WTC11 (cell line): Measurements from ENCODE around the gene RNF44. TPM values are rescaled to one million over a fixed set of nuclear protein-coding genes. Genes with fewer than 3 reads are reported as not detected.
A peak's percentile ranks its signal among the peaks of the same experiment; 100 is the strongest.

Source experiments
- ATAC-seq: fragments of 200-7000 bp; cut with Tn5 transposase; 2 replicates; pipeline ENCODE4 v1.10.0; 2021; ENCODE audit warnings: mild to moderate bottlenecking, moderate library complexity
- CTCF ChIA-PET: fragments of 300-600 bp; sonication (Branson Sonifier 250); formaldehyde crosslinking; loops from one replicate; lab custom pipeline; 2021; ENCODE audit warnings: antibody characterized with exemption; lab: Charles Lee
- POLR2A ChIA-PET: fragments of 350-600 bp; sonication (Branson Sonifier 250); formaldehyde crosslinking; loops from one replicate; lab custom pipeline; 2021; ENCODE audit warnings: antibody characterized with exemption; lab: Charles Lee
- DNase-seq: peaks from one replicate; pipeline ENCODE4 v3.0.0; 2021; ENCODE audit warnings: low spot score
- H3K27ac Mint-ChIP-seq: 2 replicates; pipeline ENCODE4 v1.8.0; 2021; ENCODE audit warnings: mixed read lengths
- H3K27me3 Mint-ChIP-seq: 2 replicates; pipeline ENCODE4 v1.8.0; 2021; ENCODE audit warnings: low read depth, mild to moderate bottlenecking, moderate library complexity, mixed read lengths
- H3K36me3 Mint-ChIP-seq: 2 replicates; pipeline ENCODE4 v1.8.0; 2021; ENCODE audit warnings: mixed read lengths
- H3K4me1 Mint-ChIP-seq: 2 replicates; pipeline ENCODE4 v1.8.0; 2022; ENCODE audit warnings: mixed read lengths
- H3K4me3 Mint-ChIP-seq: 2 replicates; pipeline ENCODE4 v1.8.0; 2021; ENCODE audit warnings: mild to moderate bottlenecking, moderate library complexity, mixed read lengths
- H3K9me3 Mint-ChIP-seq: 2 replicates; pipeline ENCODE4 v1.8.0; 2021; ENCODE audit warnings: mixed read lengths
- ARID4B ChIP-seq: sonication (generic); formaldehyde crosslinking; IDR thresholded peaks from 2 replicates; pipeline ENCODE4 v1.8.0; 2023; ENCODE audit warnings: missing genetic modification reagents, mild to moderate bottlenecking, borderline replicate concordance
- E2F5 ChIP-seq: sonication (generic); formaldehyde crosslinking; IDR thresholded peaks from 2 replicates; pipeline ENCODE4 v1.8.1; 2022; ENCODE audit warnings: mild to moderate bottlenecking, moderate library complexity, missing genetic modification reagents
- ESRRA ChIP-seq: sonication (generic); formaldehyde crosslinking; IDR thresholded peaks from 2 replicates; pipeline ENCODE4 v1.8.1; 2022; ENCODE audit warnings: mild to moderate bottlenecking, missing genetic modification reagents, borderline replicate concordance
- FOXK1 ChIP-seq: sonication (generic); formaldehyde crosslinking; IDR thresholded peaks from 2 replicates; pipeline ENCODE4 v1.8.0; 2022; ENCODE audit warnings: mild to moderate bottlenecking, moderate library complexity, missing genetic modification reagents
- MXD4 ChIP-seq: fragments of 250-450 bp; sonication (Bioruptor Pico); IDR thresholded peaks from 2 replicates; pipeline ENCODE4 v1.8.0; 2021; ENCODE audit warnings: mild to moderate bottlenecking, moderate library complexity, borderline replicate concordance
- PRRX2 ChIP-seq: fragments of 250-450 bp; sonication (Bioruptor Pico); IDR thresholded peaks from 2 replicates; pipeline ENCODE4 v1.8.0; 2021; ENCODE audit warnings: mild to moderate bottlenecking
- SOX15 ChIP-seq: fragments of 250-450 bp; sonication (Bioruptor Pico); IDR thresholded peaks from 2 replicates; pipeline ENCODE4 v1.9.0; 2021; ENCODE audit warnings: mild to moderate bottlenecking
- TP53 ChIP-seq: sonication (generic); formaldehyde crosslinking; IDR thresholded peaks from 2 replicates; pipeline ENCODE4 v1.8.1; 2023; ENCODE audit warnings: mild to moderate bottlenecking, missing genetic modification reagents
- ZBTB43 ChIP-seq: sonication (generic); formaldehyde crosslinking; IDR thresholded peaks from 2 replicates; pipeline ENCODE4 v1.8.1; 2023; ENCODE audit warnings: mild to moderate bottlenecking, missing genetic modification reagents
- total RNA-seq: library from RNA; stranded (reverse); gene quantifications from 3 replicates; pipeline ENCODE4 v1.2.3, GENCODE V29; 2021
- TF ChIP-seq, protein P1 (sequence below): sonication (generic); formaldehyde crosslinking; conservative IDR thresholded peaks from 2 replicates; pipeline ENCODE4 v1.8.1; 2023; ENCODE audit warnings: mild to moderate bottlenecking, low read depth, missing genetic modification reagents, moderate library complexity
- TF ChIP-seq, protein P2 (sequence below): sonication (generic); formaldehyde crosslinking; IDR thresholded peaks from 2 replicates; pipeline ENCODE4 v1.8.0; 2022; ENCODE audit warnings: mild to moderate bottlenecking, missing genetic modification reagents
- TF ChIP-seq, protein P3 (sequence below): sonication (generic); formaldehyde crosslinking; IDR thresholded peaks from 2 replicates; pipeline ENCODE4 v1.8.1; 2023; ENCODE audit warnings: mild to moderate bottlenecking, moderate library complexity, missing genetic modification reagents

RNF44 gene
- total RNA-seq, 1 experiment from 2014 or later: 233 TPM

DNA sequence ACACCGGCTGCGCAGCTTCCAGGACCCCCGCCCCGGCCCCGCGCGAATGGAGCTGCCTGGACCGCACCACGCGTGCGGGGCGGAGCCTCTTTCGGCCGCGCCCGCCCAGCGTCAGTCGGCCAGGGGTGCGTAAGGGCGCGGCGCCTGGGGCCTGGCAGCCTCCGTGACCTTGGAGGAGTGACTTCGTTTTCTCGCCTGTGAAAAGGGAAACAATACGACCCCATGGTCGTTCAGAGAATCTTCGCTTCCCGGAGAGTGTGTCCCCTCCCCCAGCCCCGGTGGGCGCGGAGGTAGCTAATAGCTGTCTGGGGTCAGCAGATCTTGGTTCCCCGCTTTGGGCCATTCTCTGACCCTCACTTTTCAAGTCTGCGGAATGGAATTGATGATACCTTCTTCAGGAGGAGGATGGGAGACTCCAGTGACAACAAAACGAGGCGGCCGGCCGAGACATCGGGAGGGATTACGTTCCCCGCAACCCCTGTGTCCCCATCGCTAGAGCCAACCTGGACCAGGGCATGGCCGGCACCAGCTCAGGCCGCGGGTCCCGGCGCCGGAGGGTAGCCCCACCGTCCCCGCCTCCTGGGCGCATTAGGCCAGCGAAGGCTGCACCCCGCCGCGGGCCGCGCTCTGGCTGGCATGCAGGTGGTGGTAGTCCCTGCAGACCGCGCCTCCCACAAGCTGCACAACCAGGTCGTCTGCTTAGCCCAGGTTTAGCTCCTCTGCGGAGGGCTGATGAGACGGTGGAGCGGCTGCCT, 6.4 kb upstream of the RNF44 start (continued):
- TF ChIP-seq, protein P1, sequence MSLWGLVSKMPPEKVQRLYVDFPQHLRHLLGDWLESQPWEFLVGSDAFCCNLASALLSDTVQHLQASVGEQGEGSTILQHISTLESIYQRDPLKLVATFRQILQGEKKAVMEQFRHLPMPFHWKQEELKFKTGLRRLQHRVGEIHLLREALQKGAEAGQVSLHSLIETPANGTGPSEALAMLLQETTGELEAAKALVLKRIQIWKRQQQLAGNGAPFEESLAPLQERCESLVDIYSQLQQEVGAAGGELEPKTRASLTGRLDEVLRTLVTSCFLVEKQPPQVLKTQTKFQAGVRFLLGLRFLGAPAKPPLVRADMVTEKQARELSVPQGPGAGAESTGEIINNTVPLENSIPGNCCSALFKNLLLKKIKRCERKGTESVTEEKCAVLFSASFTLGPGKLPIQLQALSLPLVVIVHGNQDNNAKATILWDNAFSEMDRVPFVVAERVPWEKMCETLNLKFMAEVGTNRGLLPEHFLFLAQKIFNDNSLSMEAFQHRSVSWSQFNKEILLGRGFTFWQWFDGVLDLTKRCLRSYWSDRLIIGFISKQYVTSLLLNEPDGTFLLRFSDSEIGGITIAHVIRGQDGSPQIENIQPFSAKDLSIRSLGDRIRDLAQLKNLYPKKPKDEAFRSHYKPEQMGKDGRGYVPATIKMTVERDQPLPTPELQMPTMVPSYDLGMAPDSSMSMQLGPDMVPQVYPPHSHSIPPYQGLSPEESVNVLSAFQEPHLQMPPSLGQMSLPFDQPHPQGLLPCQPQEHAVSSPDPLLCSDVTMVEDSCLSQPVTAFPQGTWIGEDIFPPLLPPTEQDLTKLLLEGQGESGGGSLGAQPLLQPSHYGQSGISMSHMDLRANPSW: no peak
- 0 out of 2 replicates have a peak, but pooled peaks have one; percentile 26 for TF ChIP-seq E2F5 (CRISPR knock-in tag)
- no peak for TF ChIP-seq MXD4 (CRISPR knock-in tag)
- TF ChIP-seq FOXK1 (CRISPR knock-in tag): peak; percentile 55

DNA sequence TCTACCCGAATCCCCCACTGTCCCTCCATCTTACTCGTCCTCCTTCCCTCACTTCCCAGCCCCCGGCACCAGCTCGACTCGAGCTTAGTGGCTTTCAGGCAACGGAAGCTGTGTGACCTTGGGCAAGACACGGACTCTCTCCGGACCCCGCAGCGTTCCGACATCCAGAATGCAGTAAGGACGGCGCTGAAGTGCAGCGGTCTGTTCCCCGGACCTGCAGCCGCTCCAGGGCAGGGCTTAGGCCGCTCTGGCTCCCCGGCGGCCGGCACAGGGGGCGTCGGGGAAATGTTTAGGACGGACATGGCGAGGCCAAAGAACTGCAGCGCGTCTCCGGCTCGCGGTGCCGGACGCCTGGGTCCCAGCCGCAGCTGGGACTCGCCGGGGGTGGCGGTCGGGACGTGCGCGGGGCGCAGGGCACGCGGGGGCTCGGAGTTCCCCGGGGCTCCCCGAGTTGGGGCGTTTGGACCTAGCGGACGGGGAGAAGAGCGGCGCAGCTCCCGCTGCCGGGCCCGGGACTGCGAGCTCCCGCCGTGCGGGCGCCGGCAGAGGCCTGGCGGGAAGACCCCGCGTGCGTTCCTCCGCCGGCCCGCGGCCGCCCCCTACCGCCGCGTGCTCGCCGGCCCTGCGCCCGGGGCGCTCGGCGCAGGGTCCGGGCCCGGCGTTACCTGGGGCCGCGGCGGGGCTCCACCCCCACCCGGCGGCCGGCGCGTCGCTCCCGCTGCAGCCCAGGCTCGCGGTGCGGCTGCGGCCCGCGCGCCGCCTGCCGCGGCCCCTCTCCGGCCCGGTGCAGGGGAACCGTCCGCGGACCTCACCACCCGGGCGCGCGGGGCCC, 5.6 kb upstream of the RNF44 start:
- Mint-ChIP-seq H3K4me3 (peak overlapping the region; percentile 83), H3K27me3 (no peaks in the 10 kb centered on the region), H3K4me1 (peaks cover 54% of the 10 kb centered on the region), H3K36me3 (no peaks in the 10 kb centered on the region), H3K9me3 (no peaks in the 10 kb centered on the region), H3K27ac (peak overlapping the region; percentile 92)
- peak; percentile 32 for ATAC-seq
- POLR2A ChIA-PET: interaction anchor here (0.6 to 1.2 kb wide), 8 partner anchors 8 to 155 kb away, joined by 3 to 7 read pairs (median 4); partner anchors contain the start of genes HIGD2A and NOP16
- TF ChIP-seq TP53 (CRISPR knock-in tag) (0 out of 2 replicates have a peak, but pooled peaks have one; percentile 34), ZBTB43 (CRISPR knock-in tag) (0 out of 2 replicates have a peak, but pooled peaks have one; percentile 4)
- TF ChIP-seq, protein P2, sequence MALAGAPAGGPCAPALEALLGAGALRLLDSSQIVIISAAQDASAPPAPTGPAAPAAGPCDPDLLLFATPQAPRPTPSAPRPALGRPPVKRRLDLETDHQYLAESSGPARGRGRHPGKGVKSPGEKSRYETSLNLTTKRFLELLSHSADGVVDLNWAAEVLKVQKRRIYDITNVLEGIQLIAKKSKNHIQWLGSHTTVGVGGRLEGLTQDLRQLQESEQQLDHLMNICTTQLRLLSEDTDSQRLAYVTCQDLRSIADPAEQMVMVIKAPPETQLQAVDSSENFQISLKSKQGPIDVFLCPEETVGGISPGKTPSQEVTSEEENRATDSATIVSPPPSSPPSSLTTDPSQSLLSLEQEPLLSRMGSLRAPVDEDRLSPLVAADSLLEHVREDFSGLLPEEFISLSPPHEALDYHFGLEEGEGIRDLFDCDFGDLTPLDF: no peak
- TF ChIP-seq, protein P3, sequence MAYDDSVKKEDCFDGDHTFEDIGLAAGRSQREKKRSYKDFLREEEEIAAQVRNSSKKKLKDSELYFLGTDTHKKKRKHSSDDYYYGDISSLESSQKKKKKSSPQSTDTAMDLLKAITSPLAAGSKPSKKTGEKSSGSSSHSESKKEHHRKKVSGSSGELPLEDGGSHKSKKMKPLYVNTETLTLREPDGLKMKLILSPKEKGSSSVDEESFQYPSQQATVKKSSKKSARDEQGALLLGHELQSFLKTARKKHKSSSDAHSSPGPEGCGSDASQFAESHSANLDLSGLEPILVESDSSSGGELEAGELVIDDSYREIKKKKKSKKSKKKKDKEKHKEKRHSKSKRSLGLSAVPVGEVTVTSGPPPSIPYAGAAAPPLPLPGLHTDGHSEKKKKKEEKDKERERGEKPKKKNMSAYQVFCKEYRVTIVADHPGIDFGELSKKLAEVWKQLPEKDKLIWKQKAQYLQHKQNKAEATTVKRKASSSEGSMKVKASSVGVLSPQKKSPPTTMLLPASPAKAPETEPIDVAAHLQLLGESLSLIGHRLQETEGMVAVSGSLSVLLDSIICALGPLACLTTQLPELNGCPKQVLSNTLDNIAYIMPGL: peak; percentile 43; the same call in 1 of the 2 replicates
- CTCF ChIA-PET: interaction anchor here (0.6 to 3.6 kb wide), 21 partner anchors 9 to 1039 kb away, joined by 3 to 16 read pairs (median 4); partner anchors contain the start of genes CLTB, FAF2 and TSPAN17
- peak; percentile 50 for DNase-seq

DNA sequence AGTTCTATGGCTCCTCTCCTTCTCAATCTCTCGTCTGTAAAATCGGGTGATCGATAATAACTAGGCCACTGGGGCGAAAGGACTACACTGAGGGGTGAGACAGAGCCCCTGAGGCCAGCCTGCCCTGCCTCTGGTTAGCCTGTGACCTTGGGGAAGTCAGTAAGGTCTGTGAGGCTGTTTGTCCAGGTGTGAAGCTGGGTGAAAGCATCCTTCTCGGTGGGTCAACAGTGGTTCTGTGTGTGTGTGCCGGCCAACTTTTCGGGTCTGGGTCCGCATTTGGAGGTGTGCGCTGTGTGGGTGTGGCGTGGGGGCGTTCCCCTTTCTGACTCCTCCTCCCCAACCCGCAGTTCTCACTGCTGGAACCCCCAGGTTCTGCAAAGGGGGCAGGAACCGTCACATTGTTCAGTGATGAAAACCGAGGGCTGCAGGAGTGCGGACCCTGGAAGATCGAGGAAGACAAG, 5.0 kb upstream of the RNF44 start:
- no peaks in the 10 kb centered on the region for H3K9me3 Mint-ChIP-seq
- H3K27me3 Mint-ChIP-seq: no peaks in the 10 kb centered on the region
- ChIA-PET POLR2A (interaction anchor here (0.7 to 0.9 kb wide), 2 partner anchors 18 to 154 kb away, joined by 3 read pairs; partner anchors contain the start of genes HIGD2A and NOP16), CTCF (interaction anchor here (0.6 to 3.6 kb wide), 10 partner anchors 9 to 829 kb away, joined by 3 to 16 read pairs (median 4); partner anchors contain the start of genes CLTB and FAF2)
- H3K27ac Mint-ChIP-seq: peak overlapping the region; percentile 92
- peaks cover 54% of the 10 kb centered on the region for H3K4me1 Mint-ChIP-seq
- peak; percentile 67 for DNase-seq
- H3K36me3 Mint-ChIP-seq: no peaks in the 10 kb centered on the region
- H3K4me3 Mint-ChIP-seq: peak overlapping the region; percentile 83
- peak; percentile 3 for ATAC-seq
- TF ChIP-seq SOX15 (CRISPR knock-in tag) (no peak), ESRRA (0 out of 2 replicates have a peak, but pooled peaks have one; percentile 8), ARID4B (0 out of 2 replicates have a peak, but pooled peaks have one; percentile 43), PRRX2 (CRISPR knock-in tag) (no peak), FOXK1 (CRISPR knock-in tag) (0 out of 2 replicates have a peak, but pooled peaks have one; percentile 12)
